GM12891 (cell line): ENCODE results near the gene ADARB1.

Experiments
- DNase-seq: peaks from one replicate; pipeline ENCODE4 v3.0.0; 2011; ENCODE audit warnings: low spot score; ENCODE audit not compliant: insufficient read length
- FAIRE-seq: peaks from 2 replicates; lab custom pipeline; 2011; peaks lifted over from hg19 to GRCh38; lab: Jason Lieb, UNC
- PAX5 ChIP-seq: IDR thresholded peaks from 2 replicates; pipeline ENCODE4 v1.6.1; 2011; ENCODE audit warnings: low read length, moderate library complexity, mild to moderate bottlenecking; ENCODE audit not compliant: insufficient read depth, severe bottlenecking
- POLR2A ChIP-seq: IDR thresholded peaks from 2 replicates; pipeline ENCODE4 v1.6.1; 2011; ENCODE audit warnings: low read depth, low read length, control low read depth
- POLR2AphosphoS5 ChIP-seq: IDR thresholded peaks from 2 replicates; pipeline ENCODE4 v1.6.1; 2011; ENCODE audit warnings: low read depth, low read length, control low read depth
- POU2F2 ChIP-seq: IDR thresholded peaks from 2 replicates; pipeline ENCODE4 v1.6.1; 2011; ENCODE audit warnings: low read depth, mild to moderate bottlenecking, control low read depth, low read length, moderate library complexity
- SPI1 ChIP-seq: IDR thresholded peaks from 2 replicates; pipeline ENCODE4 v1.6.1; 2011; ENCODE audit warnings: low read depth, low read length, control low read depth
- TAF1 ChIP-seq: IDR thresholded peaks from 2 replicates; pipeline ENCODE4 v1.6.1; 2011; ENCODE audit warnings: low read depth, low read length, control low read depth

The ADARB1 gene

GRCh38 chr21:45074818-45075595 is 627 bp downstream of the ADARB1 start:
- no peak for DNase-seq

GRCh38 chr21:45075596-45076244 is 1.3 kb downstream of the ADARB1 start:
- no peak for DNase-seq
- TF ChIP-seq POLR2A (no peak), PAX5 (no peak), POU2F2 (no peak), POLR2AphosphoS5 (no peak), TAF1 (no peak), SPI1 (no peak)
- FAIRE-seq, result no peak

More at GRCh38 chr21:45074818-45075595, 627 bp downstream of the ADARB1 start:
- TF ChIP-seq POLR2A (no peak), POLR2AphosphoS5 (no peak), PAX5 (no peak), TAF1 (no peak)
- FAIRE-seq, result peak; percentile 43

DNA sequence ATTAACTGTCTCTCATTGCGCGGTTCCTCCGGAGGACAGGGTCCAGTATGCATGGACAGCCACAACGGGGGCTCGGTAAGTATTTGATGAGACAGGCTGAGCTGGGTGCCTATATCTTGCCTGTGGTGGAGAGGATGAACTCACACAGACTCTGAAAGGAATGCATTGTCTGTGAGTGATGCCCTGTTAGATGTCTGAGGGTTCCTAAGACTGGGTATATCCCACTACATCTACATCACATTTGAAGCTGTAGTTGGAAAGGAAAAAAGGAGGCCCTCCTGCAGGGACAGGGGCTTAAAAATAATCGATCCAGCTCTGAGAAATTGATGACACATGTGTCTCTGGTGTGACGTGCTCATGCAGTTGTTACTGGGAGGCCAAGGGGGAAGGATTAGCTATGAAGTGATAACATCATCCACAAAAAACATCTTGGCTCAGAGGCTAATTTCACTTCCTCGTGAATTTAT is 1.9 kb downstream of the ADARB1 start:
- TF ChIP-seq SPI1 (peak; percentile 25; the same call in 1 of the 2 replicates), POU2F2 (no peak)
- FAIRE-seq (no peak), DNase-seq (no peak)

GRCh38 chr21:45078371-45078770 is 4.0 kb downstream of the ADARB1 start:
- no peak for DNase-seq
- no peak for FAIRE-seq
- TF ChIP-seq POU2F2 (no peak), SPI1 (no peak), POLR2A (no peak), PAX5 (no peak), TAF1 (no peak), POLR2AphosphoS5 (no peak)

GRCh38 chr21:45078877-45079281 is 4.5 kb downstream of the ADARB1 start:
- TF ChIP-seq PAX5 (no peak), POLR2AphosphoS5 (no peak), SPI1 (no peak), POU2F2 (no peak), POLR2A (no peak), TAF1 (no peak)
- DNase-seq (no peak), FAIRE-seq (no peak)

DNA sequence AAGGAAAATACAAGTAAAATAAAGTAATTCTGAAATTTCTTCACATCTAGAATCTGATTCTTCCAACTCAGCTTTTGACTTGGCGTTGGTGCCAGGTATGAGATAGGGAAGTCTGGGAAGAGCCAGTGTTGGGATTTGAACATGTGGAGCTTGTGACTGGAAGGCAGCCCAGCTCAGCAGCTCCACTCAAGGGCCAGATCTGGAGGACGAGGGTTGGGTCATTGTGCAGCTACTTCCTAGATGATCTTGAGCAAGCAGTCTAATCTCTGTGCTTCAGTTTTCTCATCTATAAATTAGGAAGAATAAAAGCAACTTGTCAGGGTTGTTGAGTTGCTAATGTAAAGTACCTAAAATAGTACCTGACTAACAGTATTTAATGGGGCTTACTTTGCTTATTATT is 5.0 kb downstream of the ADARB1 start:
- TF ChIP-seq TAF1 (no peak), PAX5 (no peak), POLR2AphosphoS5 (no peak)
- DNase-seq (no peak), FAIRE-seq (no peak)

- no peak for TF ChIP-seq SPI1
- TF ChIP-seq POLR2A, result no peak
- no peak for TF ChIP-seq TAF1
- no peak for TF ChIP-seq POU2F2
- no peak for TF ChIP-seq PAX5
- no peak for TF ChIP-seq POLR2AphosphoS5
- FAIRE-seq, result no peak
These were observed 5.9 kb downstream of the ADARB1 start for GRCh38 chr21:45080232-45080631.

GRCh38 chr21:45080639-45081414 is 6.4 kb downstream of the ADARB1 start:
- no peak for FAIRE-seq
- DNase-seq, result no peak
- TF ChIP-seq POLR2AphosphoS5, result no peak
- no peak for TF ChIP-seq TAF1
- TF ChIP-seq SPI1, result no peak
- no peak for TF ChIP-seq POU2F2
- no peak for TF ChIP-seq POLR2A
- TF ChIP-seq PAX5, result no peak

More at GRCh38 chr21:45080232-45080631, 5.9 kb downstream of the ADARB1 start:
- no peak for DNase-seq

GRCh38 chr21:45081636-45082035 is 7.3 kb downstream of the ADARB1 start:
- FAIRE-seq (no peak), DNase-seq (no peak)
- TF ChIP-seq POLR2A, result no peak
- no peak for TF ChIP-seq TAF1
- TF ChIP-seq POU2F2, result no peak
- no peak for TF ChIP-seq POLR2AphosphoS5
- TF ChIP-seq SPI1, result no peak
- no peak for TF ChIP-seq PAX5
